HUES64 (cell line): ENCODE measurements around the gene TOB1.
A peak's percentile ranks its signal among the peaks of the same experiment; 100 is the strongest.
"Not testable (repeated sequence)": the region's sequence is repeated elsewhere in the genome, so short reads cannot be mapped to it uniquely, and the experiment has no call there.

Experiments used
- H3K27ac ChIP-seq: 2 replicates; pipeline ENCODE4 v1.7.0; 2013; ENCODE audit warnings: low read depth, low read length, inconsistent platforms
- H3K27me3 ChIP-seq: 2 replicates; pipeline ENCODE4 v1.6.1; 2013; ENCODE audit warnings: mild to moderate bottlenecking, low read length; ENCODE audit not compliant: insufficient read depth
- H3K36me3 ChIP-seq: 2 replicates; pipeline ENCODE4 v1.6.1; 2013; ENCODE audit warnings: mild to moderate bottlenecking, low read length; ENCODE audit not compliant: insufficient read depth
- H3K4me1 ChIP-seq: 2 replicates; pipeline ENCODE4 v1.6.1; 2013; ENCODE audit warnings: mild to moderate bottlenecking, low read length, moderate library complexity; ENCODE audit not compliant: insufficient read depth
- H3K4me3 ChIP-seq: 2 replicates; pipeline ENCODE4 v1.5.1; 2013; ENCODE audit warnings: mild to moderate bottlenecking, low read length, moderate library complexity
- H3K9ac ChIP-seq: 2 replicates; pipeline ENCODE4 v1.6.1; 2013; ENCODE audit warnings: mild to moderate bottlenecking, low read depth, low read length
- H3K9me3 ChIP-seq: 2 replicates; pipeline ENCODE4 v1.6.1; 2013; ENCODE audit warnings: low read depth, low read length; ENCODE audit not compliant: insufficient read depth
- WGBS: fragments of 150-250, 120-280 bp; methylation state at CpG from one replicate; pipeline ENCODE4 v1.1.7; 2013; ENCODE audit warnings: missing lambda C conversion rate; 5-methylcytosine and 5-hydroxymethylcytosine counted together

The TOB1 gene

DNA sequence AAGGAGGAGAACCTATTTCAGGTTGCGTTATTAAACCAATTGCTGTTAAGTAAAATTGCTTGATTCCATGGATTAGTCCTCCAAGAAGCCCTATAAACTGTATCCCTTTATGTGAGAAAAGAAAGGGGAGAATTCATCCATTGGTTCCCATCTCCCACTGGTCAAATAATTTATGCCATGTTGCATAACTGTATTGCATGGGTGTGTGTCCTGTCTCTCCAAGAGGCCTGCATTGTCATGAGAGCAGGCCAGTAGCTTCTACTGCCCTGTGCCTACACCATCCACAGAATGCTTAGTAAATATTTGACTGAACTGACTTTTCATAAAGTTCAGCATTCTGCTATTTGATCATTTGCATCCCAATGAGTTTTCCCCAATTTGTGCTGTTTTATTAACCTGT is 11.7 kb upstream of the TOB1 start:
- Histone ChIP-seq H3K4me1 (no peaks in the 10 kb centered on the region), H3K36me3 (no peaks in the 10 kb centered on the region), H3K9me3 (0 out of 2 replicates have a peak, but pooled peaks cover 3% of the 10 kb centered on the region), H3K9ac (no peak overlapping the region), H3K27ac (no peak overlapping the region), H3K4me3 (no peak overlapping the region), H3K27me3 (no peaks in the 10 kb centered on the region)
- WGBS = 100% methylated on average over 1 of the region's 1 CpG

GRCh38 chr17:50877042-50877441 is 10.9 kb upstream of the TOB1 start:
- not testable (repeated sequence) for H3K4me3 ChIP-seq, H3K9ac ChIP-seq, H3K27me3 ChIP-seq, H3K4me1 ChIP-seq, H3K9me3 ChIP-seq, H3K36me3 ChIP-seq, H3K27ac ChIP-seq
- 95% methylated on average over 8 of the region's 9 CpGs for WGBS

GRCh38 chr17:50875074-50875473 is 8.9 kb upstream of the TOB1 start:
- Histone ChIP-seq H3K4me3 (no peak overlapping the region), H3K27me3 (no peaks in the 10 kb centered on the region), H3K9ac (no peak overlapping the region), H3K36me3 (no peaks in the 10 kb centered on the region), H3K27ac (no peak overlapping the region), H3K4me1 (no peaks in the 10 kb centered on the region), H3K9me3 (0 out of 2 replicates have a peak, but pooled peaks cover under 1% of the 10 kb centered on the region)
- 91% methylated on average over 2 of the region's 2 CpGs for WGBS

DNA sequence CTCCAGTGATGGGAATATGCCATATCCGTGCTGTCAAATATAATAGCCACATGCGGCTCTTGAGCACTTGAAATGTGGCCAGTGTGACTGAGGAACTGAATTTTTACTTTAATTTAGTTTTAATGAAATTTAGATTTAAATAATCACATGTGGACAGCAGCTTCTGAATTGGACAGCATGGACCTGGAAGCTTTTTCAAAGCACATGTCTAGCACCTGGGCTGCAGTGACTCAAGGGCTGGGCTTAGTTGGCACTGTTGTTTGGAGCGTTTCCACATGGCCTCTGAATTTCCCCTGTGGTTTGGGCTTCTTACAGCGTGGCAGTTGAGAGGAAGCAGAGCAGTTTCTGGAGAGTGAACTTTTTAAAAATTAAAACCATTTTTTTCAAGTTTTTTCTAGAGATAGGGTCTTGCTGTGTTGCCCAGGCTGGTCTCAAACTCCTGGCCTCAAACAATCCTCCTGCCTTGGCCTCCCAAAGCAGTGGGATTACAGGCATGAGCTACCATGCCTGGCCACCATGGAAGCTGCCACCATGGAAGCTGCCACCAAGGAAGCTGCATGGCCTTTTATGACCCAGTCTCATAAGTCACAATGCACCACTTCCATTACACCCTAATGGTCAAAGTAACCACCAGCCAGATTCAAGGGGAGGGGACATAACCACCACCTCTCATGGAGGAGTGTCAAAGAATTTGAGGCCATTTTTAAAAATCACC is 6.7 kb upstream of the TOB1 start:
- 92% methylated on average over 4 of the region's 4 CpGs for WGBS
- Histone ChIP-seq H3K27me3 (no peaks in the 10 kb centered on the region), H3K27ac (no peak overlapping the region), H3K9me3 (no peaks in the 10 kb centered on the region), H3K9ac (no peak overlapping the region), H3K4me3 (no peak overlapping the region), H3K36me3 (no peaks in the 10 kb centered on the region), H3K4me1 (peaks cover 7% of the 10 kb centered on the region; the same call in 1 of the 2 replicates)

GRCh38 chr17:50871898-50872297 is 5.7 kb upstream of the TOB1 start:
- Histone ChIP-seq H3K27ac (no peak overlapping the region), H3K27me3 (no peaks in the 10 kb centered on the region), H3K9ac (no peak overlapping the region), H3K4me3 (no peak overlapping the region), H3K36me3 (no peaks in the 10 kb centered on the region), H3K4me1 (peaks cover 7% of the 10 kb centered on the region; the same call in 1 of the 2 replicates), H3K9me3 (no peaks in the 10 kb centered on the region)
- WGBS = 92% methylated on average over 2 of the region's 2 CpGs

GRCh38 chr17:50871364-50871763 is 5.2 kb upstream of the TOB1 start:
- no peaks in the 10 kb centered on the region for H3K9me3 ChIP-seq
- H3K4me1 ChIP-seq = peaks cover 7% of the 10 kb centered on the region; the same call in 1 of the 2 replicates
- WGBS = 94% methylated on average over 2 of the region's 4 CpGs
- no peak overlapping the region for H3K27ac ChIP-seq
- no peaks in the 10 kb centered on the region for H3K27me3 ChIP-seq
- H3K9ac ChIP-seq = no peak overlapping the region
- H3K4me3 ChIP-seq = no peak overlapping the region
- H3K36me3 ChIP-seq = no peaks in the 10 kb centered on the region

GRCh38 chr17:50868602-50869001 is 2.4 kb upstream of the TOB1 start:
- no peaks in the 10 kb centered on the region for H3K27me3 ChIP-seq
- H3K9ac ChIP-seq = peak overlapping the region; percentile 75; the same call in 1 of the 2 replicates
- peak overlapping the region; percentile 88 for H3K4me3 ChIP-seq
- no CpG with 5 or more reads among the region's 1 CpG for WGBS
- peaks cover 2% of the 10 kb centered on the region; the same call in 1 of the 2 replicates for H3K36me3 ChIP-seq
- no peak overlapping the region for H3K27ac ChIP-seq
- H3K9me3 ChIP-seq = no peaks in the 10 kb centered on the region
- peaks cover 14% of the 10 kb centered on the region; the same call in 1 of the 2 replicates for H3K4me1 ChIP-seq

GRCh38 chr17:50868140-50868438 is 1.9 kb upstream of the TOB1 start:
- peak overlapping the region; percentile 99; the same call in 1 of the 2 replicates for H3K27ac ChIP-seq
- no peaks in the 10 kb centered on the region for H3K27me3 ChIP-seq
- peaks cover 7% of the 10 kb centered on the region for H3K36me3 ChIP-seq
- no peaks in the 10 kb centered on the region for H3K9me3 ChIP-seq
- H3K9ac ChIP-seq = peak overlapping the region; percentile 75
- H3K4me1 ChIP-seq = peaks cover 14% of the 10 kb centered on the region; the same call in 1 of the 2 replicates
- 0% methylated on average over 1 of the region's 1 CpG for WGBS
- peak overlapping the region; percentile 88 for H3K4me3 ChIP-seq

DNA sequence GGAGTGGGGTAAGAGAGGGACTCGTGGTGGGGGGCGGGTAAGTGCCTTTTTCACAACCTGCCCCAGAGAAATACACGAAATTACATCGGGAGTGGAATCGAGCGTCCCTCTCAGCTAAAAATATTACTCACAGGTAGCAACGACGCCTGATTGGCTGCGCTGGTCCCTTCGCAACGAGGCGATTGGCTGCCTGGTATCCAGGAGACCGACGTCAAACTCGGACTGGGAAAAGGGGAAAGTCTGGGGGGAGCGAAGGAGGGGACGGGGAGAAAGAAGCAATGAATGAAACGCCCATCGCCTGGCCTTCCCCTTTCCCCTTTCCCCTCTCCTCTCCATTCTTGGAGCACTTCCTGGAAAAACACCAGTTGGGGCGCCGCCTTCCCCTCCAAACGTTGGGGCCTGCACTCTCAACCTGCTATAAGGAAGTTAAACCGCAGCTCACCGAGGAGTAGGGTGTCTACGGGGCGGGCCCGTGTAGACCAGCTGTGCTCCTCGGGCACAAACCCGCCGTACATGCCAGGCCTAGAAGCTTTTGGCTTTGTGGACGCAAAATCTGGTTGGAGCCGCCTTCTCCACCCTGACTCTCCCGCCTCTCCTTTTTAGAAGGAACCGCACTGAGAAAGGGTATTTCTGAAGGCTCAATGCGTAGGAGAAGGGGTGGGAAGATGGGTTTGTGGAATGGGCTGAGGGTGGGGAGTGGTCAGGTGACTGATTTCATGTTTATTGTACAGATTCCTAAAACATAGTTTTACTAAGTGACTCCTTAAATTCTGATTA is 1.4 kb upstream of the TOB1 start:
- Histone ChIP-seq H3K4me3 (peak overlapping the region; percentile 88), H3K27me3 (no peaks in the 10 kb centered on the region), H3K27ac (peak overlapping the region; percentile 99), H3K9me3 (no peaks in the 10 kb centered on the region), H3K4me1 (peaks cover 14% of the 10 kb centered on the region; the same call in 1 of the 2 replicates), H3K9ac (peak overlapping the region; percentile 75), H3K36me3 (peaks cover 12% of the 10 kb centered on the region)
- under 1% methylated on average over 33 of the region's 35 CpGs for WGBS

DNA sequence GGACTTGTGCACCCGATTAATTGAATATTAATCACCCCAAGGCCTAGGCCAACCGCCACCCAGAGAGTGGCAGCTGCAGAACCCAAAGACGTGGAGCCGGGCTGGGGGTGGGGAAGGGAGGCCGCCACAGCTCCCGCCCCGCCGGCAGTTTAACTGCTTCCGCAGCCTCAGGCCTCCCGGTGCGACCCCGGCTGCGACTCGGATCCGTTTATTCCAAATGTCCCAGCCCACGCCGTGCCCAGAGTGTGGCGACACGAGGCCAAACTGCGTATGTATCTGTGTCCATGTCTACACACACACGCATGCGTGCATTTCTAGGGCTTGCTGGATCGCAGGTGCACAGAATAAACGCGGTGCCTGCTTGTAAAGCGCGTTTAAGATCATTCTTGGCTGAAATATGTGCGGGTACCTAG is 802 bp upstream of the TOB1 start:
- H3K27ac ChIP-seq = peak overlapping the region; percentile 99
- H3K4me3 ChIP-seq = peak overlapping the region; percentile 88
- no peaks in the 10 kb centered on the region for H3K9me3 ChIP-seq
- H3K27me3 ChIP-seq = no peaks in the 10 kb centered on the region
- peaks cover 14% of the 10 kb centered on the region; the same call in 1 of the 2 replicates for H3K4me1 ChIP-seq
- peaks cover 18% of the 10 kb centered on the region for H3K36me3 ChIP-seq
- H3K9ac ChIP-seq = peak overlapping the region; percentile 70
- under 1% methylated on average over 28 of the region's 28 CpGs for WGBS

- H3K27me3 ChIP-seq = no peaks in the 10 kb centered on the region
- H3K9ac ChIP-seq = peak overlapping the region; percentile 76
- H3K27ac ChIP-seq = peak overlapping the region; percentile 91
- peaks cover 25% of the 10 kb centered on the region for H3K36me3 ChIP-seq
- no peaks in the 10 kb centered on the region for H3K9me3 ChIP-seq
- under 1% methylated on average over 53 of the region's 53 CpGs for WGBS
- H3K4me3 ChIP-seq = peak overlapping the region; percentile 88
- H3K4me1 ChIP-seq = peaks cover 14% of the 10 kb centered on the region; the same call in 1 of the 2 replicates
These were observed 290 bp downstream of the TOB1 start for GRCh38 chr17:50865868-50866260.
